DOHH2 (cell line): ENCODE measurements around the gene SLC12A8.

Experiments used
- H3F3A ChIP-seq: fragments of 200-600 bp; sonication (generic), shearing (Covaris generic); 2 replicates; pipeline ENCODE4 v1.6.0; 2016; ENCODE audit warnings: antibody characterized with exemption, mild to moderate bottlenecking; ENCODE audit not compliant: control insufficient read depth, insufficient read depth
- H3K27ac ChIP-seq: fragments of 200-600 bp; sonication (generic); 2 replicates; pipeline ENCODE4 v1.5.1; 2014; ENCODE audit warnings: low read depth, mild to moderate bottlenecking, low read length, moderate library complexity
- H3K27me3 ChIP-seq: fragments of 200-600 bp; sonication (generic); 2 replicates; pipeline ENCODE4 v1.6.1; 2014; ENCODE audit warnings: mild to moderate bottlenecking, low read length, mixed read lengths; ENCODE audit not compliant: control insufficient read depth
- H3K36me3 ChIP-seq: fragments of 200-600 bp; sonication (generic); 2 replicates; pipeline ENCODE4 v1.6.1; 2014; ENCODE audit warnings: mild to moderate bottlenecking, low read length, moderate library complexity, mixed read lengths; ENCODE audit not compliant: control insufficient read depth
- H3K4me1 ChIP-seq: fragments of 200-600 bp; sonication (generic); 2 replicates; pipeline ENCODE4 v1.6.1; 2014; ENCODE audit warnings: mild to moderate bottlenecking, low read length, mixed read lengths; ENCODE audit not compliant: control insufficient read depth
- H3K4me2 ChIP-seq: fragments of 200-600 bp; sonication (generic); 2 replicates; pipeline ENCODE4 v1.6.0; 2014; ENCODE audit warnings: mild to moderate bottlenecking, low read length, moderate library complexity
- H3K4me3 ChIP-seq: fragments of 200-600 bp; sonication (generic); 2 replicates; pipeline ENCODE4 v1.5.1; 2014; ENCODE audit warnings: mild to moderate bottlenecking, low read length, mixed read lengths
- H3K79me2 ChIP-seq: fragments of 200-600 bp; sonication (generic); 2 replicates; pipeline ENCODE4 v1.6.1; 2014; ENCODE audit warnings: mild to moderate bottlenecking, low read length, mixed read lengths; ENCODE audit not compliant: control insufficient read depth
- H3K9me2 ChIP-seq: fragments of 200-600 bp; sonication (generic); replicated peaks from 2 replicates; pipeline ENCODE4 v1.6.1; 2014; ENCODE audit warnings: mild to moderate bottlenecking, low read length, mixed read lengths; ENCODE audit not compliant: control insufficient read depth
- H3K9me3 ChIP-seq: fragments of 200-600 bp; sonication (generic); 2 replicates; pipeline ENCODE4 v1.6.1; 2014; ENCODE audit warnings: antibody characterized with exemption, low read length, mixed read lengths; ENCODE audit not compliant: control insufficient read depth, insufficient read depth
- H4K20me1 ChIP-seq: fragments of 200-600 bp; sonication (generic); 2 replicates; pipeline ENCODE4 v1.6.0; 2014; ENCODE audit warnings: low read depth, mild to moderate bottlenecking, antibody characterized with exemption, low read length, moderate library complexity; ENCODE audit not compliant: control insufficient read depth, insufficient read depth
- EZH2phosphoT487 ChIP-seq: fragments of 200-600 bp; sonication (generic); IDR thresholded peaks from 2 replicates; pipeline ENCODE4 v1.6.1; 2017; ENCODE audit warnings: borderline replicate concordance, mild to moderate bottlenecking, antibody characterized with exemption, low read length, moderate library complexity, mixed read lengths
- TF ChIP-seq, protein P1 (sequence below): fragments of 200-600 bp; sonication (generic); IDR thresholded peaks from one replicate; pipeline ENCODE4 v1.5.1; 2014; ENCODE audit warnings: antibody characterized with exemption, mild to moderate bottlenecking, low read depth, low read length; ENCODE audit not compliant: poor library complexity, severe bottlenecking

Gene SLC12A8

GRCh38 chr3:125213364-125213755 lies 812 bp upstream of the SLC12A8 start:
- Histone ChIP-seq H3K36me3 (no peaks in the 10 kb centered on the region), H3K4me2 (no peak overlapping the region), H3K4me3 (no peak overlapping the region), H3K27ac (no peak overlapping the region), H3K9me3 (no peaks in the 10 kb centered on the region), H3K27me3 (peaks cover 50% of the 10 kb centered on the region), H3K79me2 (no peaks in the 10 kb centered on the region), H3K4me1 (peaks cover 4% of the 10 kb centered on the region; the same call in 1 of the 2 replicates), H4K20me1 (no peaks in the 10 kb centered on the region), H3F3A (no peaks in the 10 kb centered on the region), H3K9me2 (no peaks in the 10 kb centered on the region)
- TF ChIP-seq EZH2phosphoT487: no peak
- TF ChIP-seq, protein P1, sequence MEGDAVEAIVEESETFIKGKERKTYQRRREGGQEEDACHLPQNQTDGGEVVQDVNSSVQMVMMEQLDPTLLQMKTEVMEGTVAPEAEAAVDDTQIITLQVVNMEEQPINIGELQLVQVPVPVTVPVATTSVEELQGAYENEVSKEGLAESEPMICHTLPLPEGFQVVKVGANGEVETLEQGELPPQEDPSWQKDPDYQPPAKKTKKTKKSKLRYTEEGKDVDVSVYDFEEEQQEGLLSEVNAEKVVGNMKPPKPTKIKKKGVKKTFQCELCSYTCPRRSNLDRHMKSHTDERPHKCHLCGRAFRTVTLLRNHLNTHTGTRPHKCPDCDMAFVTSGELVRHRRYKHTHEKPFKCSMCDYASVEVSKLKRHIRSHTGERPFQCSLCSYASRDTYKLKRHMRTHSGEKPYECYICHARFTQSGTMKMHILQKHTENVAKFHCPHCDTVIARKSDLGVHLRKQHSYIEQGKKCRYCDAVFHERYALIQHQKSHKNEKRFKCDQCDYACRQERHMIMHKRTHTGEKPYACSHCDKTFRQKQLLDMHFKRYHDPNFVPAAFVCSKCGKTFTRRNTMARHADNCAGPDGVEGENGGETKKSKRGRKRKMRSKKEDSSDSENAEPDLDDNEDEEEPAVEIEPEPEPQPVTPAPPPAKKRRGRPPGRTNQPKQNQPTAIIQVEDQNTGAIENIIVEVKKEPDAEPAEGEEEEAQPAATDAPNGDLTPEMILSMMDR: no peak

DNA sequence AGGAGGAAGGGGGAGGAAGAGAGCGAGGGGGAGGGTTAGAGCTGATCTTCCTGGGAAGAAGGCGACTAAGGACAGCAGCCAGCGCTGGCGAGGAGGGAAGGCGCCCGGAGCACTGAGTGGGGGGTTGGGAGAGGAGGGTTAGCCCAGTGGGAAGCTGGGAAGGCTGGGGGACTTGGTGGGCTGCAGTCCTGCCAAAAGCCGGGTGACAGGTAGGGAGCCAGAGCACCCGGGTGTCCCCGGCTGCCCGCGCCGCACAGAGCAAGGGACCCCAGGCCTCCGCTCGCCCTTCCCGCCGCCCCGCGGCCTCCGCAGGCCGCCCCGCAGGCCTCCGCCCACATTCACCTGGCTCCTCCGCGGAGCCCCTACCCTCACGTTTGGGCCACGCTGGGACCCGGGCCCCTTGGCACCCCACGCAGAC lies 448 bp downstream of the SLC12A8 start:
- H3K27ac ChIP-seq: no peak overlapping the region
- H3K36me3 ChIP-seq: no peaks in the 10 kb centered on the region
- no peaks in the 10 kb centered on the region for H4K20me1 ChIP-seq
- no peaks in the 10 kb centered on the region for H3K9me2 ChIP-seq
- H3K9me3 ChIP-seq: no peaks in the 10 kb centered on the region
- TF ChIP-seq, protein P1: no peak
- peak; percentile 78; the same call in 1 of the 2 replicates for TF ChIP-seq EZH2phosphoT487
- H3K27me3 ChIP-seq: peaks cover 50% of the 10 kb centered on the region
- no peak overlapping the region for H3K4me2 ChIP-seq
- H3F3A ChIP-seq: no peaks in the 10 kb centered on the region
- peaks cover 4% of the 10 kb centered on the region; the same call in 1 of the 2 replicates for H3K4me1 ChIP-seq
- no peak overlapping the region for H3K4me3 ChIP-seq
- no peaks in the 10 kb centered on the region for H3K79me2 ChIP-seq

DNA sequence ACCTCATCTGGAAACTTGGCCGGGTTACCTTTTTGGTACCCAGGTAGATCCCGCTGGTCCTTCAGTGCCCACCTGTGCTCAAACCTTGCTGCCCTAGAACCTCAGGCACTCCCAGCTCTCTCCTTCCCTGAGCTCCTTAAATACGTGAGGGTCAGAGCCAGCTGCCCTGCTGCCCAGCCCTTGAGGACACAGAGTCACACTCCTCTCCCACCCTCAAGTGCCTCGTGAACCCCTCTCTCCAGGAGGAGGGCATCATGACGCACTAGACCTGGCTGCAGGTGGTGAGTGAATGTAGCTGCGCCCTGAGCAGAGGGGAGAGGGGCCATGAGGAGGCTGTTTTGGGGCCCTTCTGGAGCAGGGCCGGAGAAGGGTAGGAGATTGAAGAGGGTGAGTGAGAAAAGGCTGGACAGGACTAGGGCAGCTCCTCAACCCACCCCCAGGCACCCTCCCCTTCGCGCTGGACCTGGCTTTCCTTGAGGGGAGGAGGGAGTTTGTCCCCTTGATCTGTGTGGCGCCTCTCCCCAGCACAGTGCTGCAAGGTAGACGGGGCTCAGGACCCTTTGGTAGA lies 941 bp downstream of the SLC12A8 start:
- Histone ChIP-seq H3K27me3 (peaks cover 50% of the 10 kb centered on the region), H3K9me2 (no peaks in the 10 kb centered on the region), H3K79me2 (no peaks in the 10 kb centered on the region), H3K4me1 (peaks cover 4% of the 10 kb centered on the region; the same call in 1 of the 2 replicates), H3K9me3 (no peaks in the 10 kb centered on the region), H3F3A (no peaks in the 10 kb centered on the region), H3K4me2 (no peak overlapping the region), H3K4me3 (no peak overlapping the region), H3K36me3 (no peaks in the 10 kb centered on the region), H4K20me1 (no peaks in the 10 kb centered on the region), H3K27ac (no peak overlapping the region)
- TF ChIP-seq, protein P1: no peak
- no peak for TF ChIP-seq EZH2phosphoT487
